ENCODE measurements around the gene RNF212B. TPM values are rescaled to one million over a fixed set of nuclear protein-coding genes. Genes with fewer than 3 reads are reported as not detected.

RNF212B gene
- total and polyA plus RNA-seq, 2 of the 13 experiments (the other 11 are each of a cell fraction or from before 2014, with no cell fraction given): 0.05 TPM; not detected in 1

DNA sequence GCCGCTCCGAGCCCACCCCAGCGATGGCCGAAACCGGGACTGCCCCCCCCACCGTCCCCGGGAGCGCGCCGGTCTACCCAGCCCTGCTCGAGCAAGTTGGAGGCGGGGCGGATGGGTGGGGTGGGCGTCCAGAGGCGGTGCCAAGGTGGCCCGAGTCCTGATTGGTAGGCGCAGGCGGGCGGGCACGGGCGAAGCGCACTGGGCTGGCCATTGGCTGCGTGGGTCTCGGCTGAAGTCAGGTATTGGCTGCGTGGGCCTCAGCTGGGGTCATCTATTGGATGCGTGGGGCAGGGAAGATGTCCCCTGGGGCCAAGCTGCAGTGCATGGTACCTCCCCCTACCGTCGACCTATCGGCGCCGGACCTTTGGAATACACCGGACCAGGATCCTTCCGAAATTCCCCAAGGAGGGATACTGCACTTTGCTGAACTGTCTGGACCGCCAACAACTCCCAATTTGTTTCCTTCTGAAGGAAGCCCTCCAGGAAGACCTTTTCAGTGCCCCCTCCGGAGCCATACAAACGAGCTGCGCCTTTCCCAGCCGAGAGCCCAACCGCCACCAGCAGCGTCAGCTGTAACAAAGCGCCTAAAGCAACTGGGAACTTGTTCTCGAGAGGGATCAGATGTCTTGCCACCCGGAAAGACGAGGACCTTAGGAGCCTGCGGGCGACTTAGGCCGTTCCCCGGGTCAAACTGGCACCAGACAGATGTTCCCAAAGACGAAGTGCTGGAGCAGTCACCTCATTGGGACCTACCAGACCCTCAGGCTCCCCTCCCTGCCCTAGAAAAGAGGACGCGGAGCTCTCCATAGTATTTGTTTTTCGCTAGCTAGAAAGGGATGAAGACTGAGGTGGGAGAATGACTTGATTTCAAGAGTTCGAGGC lies 48.5 kb downstream of the RNF212B start, which contains the start of gene HOMEZ (continued):
- TF ChIP-seq, protein P1, sequence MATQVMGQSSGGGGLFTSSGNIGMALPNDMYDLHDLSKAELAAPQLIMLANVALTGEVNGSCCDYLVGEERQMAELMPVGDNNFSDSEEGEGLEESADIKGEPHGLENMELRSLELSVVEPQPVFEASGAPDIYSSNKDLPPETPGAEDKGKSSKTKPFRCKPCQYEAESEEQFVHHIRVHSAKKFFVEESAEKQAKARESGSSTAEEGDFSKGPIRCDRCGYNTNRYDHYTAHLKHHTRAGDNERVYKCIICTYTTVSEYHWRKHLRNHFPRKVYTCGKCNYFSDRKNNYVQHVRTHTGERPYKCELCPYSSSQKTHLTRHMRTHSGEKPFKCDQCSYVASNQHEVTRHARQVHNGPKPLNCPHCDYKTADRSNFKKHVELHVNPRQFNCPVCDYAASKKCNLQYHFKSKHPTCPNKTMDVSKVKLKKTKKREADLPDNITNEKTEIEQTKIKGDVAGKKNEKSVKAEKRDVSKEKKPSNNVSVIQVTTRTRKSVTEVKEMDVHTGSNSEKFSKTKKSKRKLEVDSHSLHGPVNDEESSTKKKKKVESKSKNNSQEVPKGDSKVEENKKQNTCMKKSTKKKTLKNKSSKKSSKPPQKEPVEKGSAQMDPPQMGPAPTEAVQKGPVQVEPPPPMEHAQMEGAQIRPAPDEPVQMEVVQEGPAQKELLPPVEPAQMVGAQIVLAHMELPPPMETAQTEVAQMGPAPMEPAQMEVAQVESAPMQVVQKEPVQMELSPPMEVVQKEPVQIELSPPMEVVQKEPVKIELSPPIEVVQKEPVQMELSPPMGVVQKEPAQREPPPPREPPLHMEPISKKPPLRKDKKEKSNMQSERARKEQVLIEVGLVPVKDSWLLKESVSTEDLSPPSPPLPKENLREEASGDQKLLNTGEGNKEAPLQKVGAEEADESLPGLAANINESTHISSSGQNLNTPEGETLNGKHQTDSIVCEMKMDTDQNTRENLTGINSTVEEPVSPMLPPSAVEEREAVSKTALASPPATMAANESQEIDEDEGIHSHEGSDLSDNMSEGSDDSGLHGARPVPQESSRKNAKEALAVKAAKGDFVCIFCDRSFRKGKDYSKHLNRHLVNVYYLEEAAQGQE (IDR thresholded peaks at IDR 0.05; ENCODE audit: borderline replicate concordance in 1 of 2, low read depth in 1 of 2, low read length in 2 of 2): no peak; a peak in 2 of 4 replicates
- TF ChIP-seq NCOA2 (CRISPR knock-in tag; IDR thresholded peaks at IDR 0.05): peak; percentile 7; the same call in 1 of the 2 replicates
- TF ChIP-seq, protein P2, sequence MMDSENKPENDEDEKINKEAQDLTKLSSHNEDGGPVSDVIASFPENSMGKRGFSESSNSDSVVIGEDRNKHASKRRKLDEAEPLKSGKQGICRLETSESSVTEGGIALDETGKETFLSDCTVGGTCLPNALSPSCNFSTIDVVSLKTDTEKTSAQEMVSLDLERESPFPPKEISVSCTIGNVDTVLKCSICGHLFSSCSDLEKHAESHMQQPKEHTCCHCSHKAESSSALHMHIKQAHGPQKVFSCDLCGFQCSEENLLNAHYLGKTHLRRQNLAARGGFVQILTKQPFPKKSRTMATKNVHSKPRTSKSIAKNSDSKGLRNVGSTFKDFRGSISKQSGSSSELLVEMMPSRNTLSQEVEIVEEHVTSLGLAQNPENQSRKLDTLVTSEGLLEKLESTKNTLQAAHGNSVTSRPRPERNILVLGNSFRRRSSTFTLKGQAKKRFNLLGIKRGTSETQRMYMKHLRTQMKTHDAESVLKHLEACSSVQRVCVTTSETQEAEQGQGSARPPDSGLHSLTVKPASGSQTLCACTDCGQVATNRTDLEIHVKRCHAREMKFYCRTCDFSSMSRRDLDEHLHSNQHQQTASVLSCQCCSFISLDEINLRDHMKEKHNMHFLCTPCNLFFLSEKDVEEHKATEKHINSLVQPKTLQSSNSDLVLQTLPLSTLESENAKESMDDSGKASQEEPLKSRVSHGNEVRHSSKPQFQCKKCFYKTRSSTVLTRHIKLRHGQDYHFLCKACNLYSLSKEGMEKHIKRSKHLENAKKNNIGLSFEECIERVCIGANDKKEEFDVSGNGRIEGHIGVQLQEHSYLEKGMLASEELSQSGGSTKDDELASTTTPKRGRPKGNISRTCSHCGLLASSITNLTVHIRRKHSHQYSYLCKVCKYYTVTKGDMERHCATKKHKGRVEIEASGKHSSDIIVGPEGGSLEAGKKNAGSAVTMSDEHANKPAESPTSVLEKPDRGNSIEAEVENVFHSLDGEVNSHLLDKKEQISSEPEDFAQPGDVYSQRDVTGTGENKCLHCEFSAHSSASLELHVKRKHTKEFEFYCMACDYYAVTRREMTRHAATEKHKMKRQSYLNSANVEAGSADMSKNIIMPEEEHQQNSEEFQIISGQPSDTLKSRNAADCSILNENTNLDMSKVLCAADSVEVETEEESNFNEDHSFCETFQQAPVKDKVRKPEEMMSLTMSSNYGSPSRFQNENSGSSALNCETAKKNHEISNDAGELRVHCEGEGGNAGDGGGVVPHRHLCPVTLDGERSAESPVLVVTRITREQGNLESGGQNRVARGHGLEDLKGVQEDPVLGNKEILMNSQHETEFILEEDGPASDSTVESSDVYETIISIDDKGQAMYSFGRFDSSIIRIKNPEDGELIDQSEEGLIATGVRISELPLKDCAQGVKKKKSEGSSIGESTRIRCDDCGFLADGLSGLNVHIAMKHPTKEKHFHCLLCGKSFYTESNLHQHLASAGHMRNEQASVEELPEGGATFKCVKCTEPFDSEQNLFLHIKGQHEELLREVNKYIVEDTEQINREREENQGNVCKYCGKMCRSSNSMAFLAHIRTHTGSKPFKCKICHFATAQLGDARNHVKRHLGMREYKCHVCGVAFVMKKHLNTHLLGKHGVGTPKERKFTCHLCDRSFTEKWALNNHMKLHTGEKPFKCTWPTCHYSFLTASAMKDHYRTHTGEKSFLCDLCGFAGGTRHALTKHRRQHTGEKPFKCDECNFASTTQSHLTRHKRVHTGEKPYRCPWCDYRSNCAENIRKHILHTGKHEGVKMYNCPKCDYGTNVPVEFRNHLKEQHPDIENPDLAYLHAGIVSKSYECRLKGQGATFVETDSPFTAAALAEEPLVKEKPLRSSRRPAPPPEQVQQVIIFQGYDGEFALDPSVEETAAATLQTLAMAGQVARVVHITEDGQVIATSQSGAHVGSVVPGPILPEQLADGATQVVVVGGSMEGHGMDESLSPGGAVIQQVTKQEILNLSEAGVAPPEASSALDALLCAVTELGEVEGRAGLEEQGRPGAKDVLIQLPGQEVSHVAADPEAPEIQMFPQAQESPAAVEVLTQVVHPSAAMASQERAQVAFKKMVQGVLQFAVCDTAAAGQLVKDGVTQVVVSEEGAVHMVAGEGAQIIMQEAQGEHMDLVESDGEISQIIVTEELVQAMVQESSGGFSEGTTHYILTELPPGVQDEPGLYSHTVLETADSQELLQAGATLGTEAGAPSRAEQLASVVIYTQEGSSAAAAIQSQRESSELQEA (CRISPR knock-in tag; IDR thresholded peaks at IDR 0.05; ENCODE audit: not compliant biosample characterization): no peak
- no peak for TF ChIP-seq ARNT (IDR thresholded peaks at IDR 0.05)
- TF ChIP-seq ZNF790 (CRISPR knock-in tag; IDR thresholded peaks at IDR 0.05; ENCODE audit: borderline replicate concordance): no peak; the same call in 1 of the 2 replicates
- peak; percentile 37 for TF ChIP-seq RXRB (CRISPR knock-in tag; IDR thresholded peaks at IDR 0.05; ENCODE audit: borderline replicate concordance)
- peak; percentile 85 for TF ChIP-seq SAP130 (CRISPR knock-in tag; IDR thresholded peaks at IDR 0.05; ENCODE audit: low read depth)
- TF ChIP-seq, protein P3, sequence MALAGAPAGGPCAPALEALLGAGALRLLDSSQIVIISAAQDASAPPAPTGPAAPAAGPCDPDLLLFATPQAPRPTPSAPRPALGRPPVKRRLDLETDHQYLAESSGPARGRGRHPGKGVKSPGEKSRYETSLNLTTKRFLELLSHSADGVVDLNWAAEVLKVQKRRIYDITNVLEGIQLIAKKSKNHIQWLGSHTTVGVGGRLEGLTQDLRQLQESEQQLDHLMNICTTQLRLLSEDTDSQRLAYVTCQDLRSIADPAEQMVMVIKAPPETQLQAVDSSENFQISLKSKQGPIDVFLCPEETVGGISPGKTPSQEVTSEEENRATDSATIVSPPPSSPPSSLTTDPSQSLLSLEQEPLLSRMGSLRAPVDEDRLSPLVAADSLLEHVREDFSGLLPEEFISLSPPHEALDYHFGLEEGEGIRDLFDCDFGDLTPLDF (CRISPR knock-in tag; IDR thresholded peaks at IDR 0.05): peak; percentile 92
- TF ChIP-seq AHR (CRISPR knock-in tag; IDR thresholded peaks at IDR 0.05): no peak; the same call in 1 of the 2 replicates
- no peak for TF ChIP-seq CENPT (CRISPR knock-in tag; IDR thresholded peaks at IDR 0.05; ENCODE audit: low read depth)
- peak; percentile 99 for TF ChIP-seq NFYC (CRISPR knock-in tag; IDR thresholded peaks at IDR 0.05)
- peak; percentile 62 for TF ChIP-seq MED1 (CRISPR knock-in tag; IDR thresholded peaks at IDR 0.05)
- TF ChIP-seq, protein P4, sequence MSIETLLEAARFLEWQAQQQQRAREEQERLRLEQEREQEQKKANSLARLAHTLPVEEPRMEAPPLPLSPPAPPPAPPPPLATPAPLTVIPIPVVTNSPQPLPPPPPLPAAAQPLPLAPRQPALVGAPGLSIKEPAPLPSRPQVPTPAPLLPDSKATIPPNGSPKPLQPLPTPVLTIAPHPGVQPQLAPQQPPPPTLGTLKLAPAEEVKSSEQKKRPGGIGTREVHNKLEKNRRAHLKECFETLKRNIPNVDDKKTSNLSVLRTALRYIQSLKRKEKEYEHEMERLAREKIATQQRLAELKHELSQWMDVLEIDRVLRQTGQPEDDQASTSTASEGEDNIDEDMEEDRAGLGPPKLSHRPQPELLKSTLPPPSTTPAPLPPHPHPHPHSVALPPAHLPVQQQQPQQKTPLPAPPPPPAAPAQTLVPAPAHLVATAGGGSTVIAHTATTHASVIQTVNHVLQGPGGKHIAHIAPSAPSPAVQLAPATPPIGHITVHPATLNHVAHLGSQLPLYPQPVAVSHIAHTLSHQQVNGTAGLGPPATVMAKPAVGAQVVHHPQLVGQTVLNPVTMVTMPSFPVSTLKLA (IDR thresholded peaks at IDR 0.05): peak; percentile 52; the same call in 1 of the 2 replicates

Measured in HepG2 (cell line).